Activated CD4-positive, alpha-beta memory T cell treated with anti-CD3 and anti-CD28 coated beads for 36 hours (primary cell): Measurements from ENCODE around the gene IPO8. TPM values are rescaled to one million over a fixed set of nuclear protein-coding genes. Genes with fewer than 3 reads are reported as not detected.
"Not testable (repeated sequence)": the region's sequence is repeated elsewhere in the genome, so short reads cannot be mapped to it uniquely, and the experiment has no call there.

ENCODE experiments used
- CTCF ChIA-PET: fragments of 350-600 bp; sonication (Branson Sonifier 250); formaldehyde crosslinking; loops from one replicate; lab custom pipeline; 2021; ENCODE audit warnings: antibody characterized with exemption, inconsistent platforms; lab: Charles Lee
- POLR2A ChIA-PET: fragments of 350-600 bp; sonication (Branson Sonifier 250); formaldehyde crosslinking; loops from one replicate; lab custom pipeline; 2021; ENCODE audit warnings: antibody characterized with exemption; lab: Charles Lee
- DNase-seq: peaks from one replicate; pipeline ENCODE4 v3.0.0-alpha.2; 2020
- H3K27ac Mint-ChIP-seq: one replicate; pipeline ENCODE4 v1.8.0; 2021; ENCODE audit warnings: mixed read lengths
- H3K27me3 Mint-ChIP-seq: one replicate; pipeline ENCODE4 v1.8.0; 2021; ENCODE audit warnings: mixed read lengths
- H3K36me3 Mint-ChIP-seq: one replicate; pipeline ENCODE4 v1.8.0; 2021; ENCODE audit warnings: mixed read lengths
- H3K4me1 Mint-ChIP-seq: one replicate; pipeline ENCODE4 v1.8.0; 2021; ENCODE audit warnings: low read depth, mixed read lengths
- H3K4me3 Mint-ChIP-seq: one replicate; pipeline ENCODE4 v1.8.0; 2021; ENCODE audit warnings: mild to moderate bottlenecking, mixed read lengths
- H3K9me3 Mint-ChIP-seq: one replicate; pipeline ENCODE4 v1.8.0; 2021; ENCODE audit warnings: mixed read lengths
- intact Hi-C: fragments of 100-400 bp; cut with micrococcal nuclease; formaldehyde crosslinking; loops from one replicate; pipeline ENCODE4 v1.15.1; 2023
- total RNA-seq, 2 experiments: library from RNA; stranded (reverse); gene quantifications; one replicate each; pipeline ENCODE4 v1.2.3, GENCODE V29; 2021

IPO8 gene
- total RNA-seq, 2 experiments from 2014 or later, result 39.2 to 41.3 TPM

- Mint-ChIP-seq H3K27me3 (no peaks in the 10 kb centered on the region), H3K4me1 (no peaks in the 10 kb centered on the region), H3K9me3 (peaks cover 19% of the 10 kb centered on the region), H3K36me3 (peaks cover 11% of the 10 kb centered on the region), H3K4me3 (no peak overlapping the region), H3K27ac (no peak overlapping the region)
- intact Hi-C loops, result no loop called here
- ChIA-PET POLR2A (no interaction called here), CTCF (no interaction called here)
- no peak for DNase-seq
These were observed 96.1 kb downstream of the IPO8 start for GRCh38 chr12:30599608-30600007.

- CTCF ChIA-PET, result no interaction called here
- POLR2A ChIA-PET, result no interaction called here
- H3K4me3 Mint-ChIP-seq, result no peak overlapping the region
- no peaks in the 10 kb centered on the region for H3K27me3 Mint-ChIP-seq
- H3K27ac Mint-ChIP-seq, result no peak overlapping the region
- no peaks in the 10 kb centered on the region for H3K4me1 Mint-ChIP-seq
- intact Hi-C loops, result no loop called here
- peaks cover 19% of the 10 kb centered on the region for H3K9me3 Mint-ChIP-seq
- no peak for DNase-seq
- H3K36me3 Mint-ChIP-seq, result peaks cover 11% of the 10 kb centered on the region
These were observed 96.8 kb downstream of the IPO8 start for GRCh38 chr12:30598889-30599288.

DNA sequence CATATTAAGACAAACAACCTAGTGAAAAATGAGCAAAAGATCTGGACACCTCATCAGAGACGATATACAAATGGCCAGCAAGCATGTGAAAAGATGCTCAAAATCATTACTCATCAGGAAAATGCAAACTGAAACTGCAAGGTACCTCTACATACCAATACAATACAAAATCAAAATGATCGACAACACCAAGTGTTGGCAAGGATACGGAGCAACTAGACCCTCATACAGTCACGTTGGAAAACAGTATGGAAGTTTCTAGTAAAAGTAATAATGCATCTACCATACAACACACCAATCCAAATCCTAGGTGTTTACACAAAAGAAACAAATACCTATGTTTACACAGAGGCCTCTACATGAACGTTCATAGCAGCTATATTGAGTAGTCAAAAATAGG is 99.9 kb downstream of the IPO8 start:
- intact Hi-C loops, result no loop called here
- H3K27ac Mint-ChIP-seq, result no peak overlapping the region
- CTCF ChIA-PET, result no interaction called here
- DNase-seq, result no peak
- H3K36me3 Mint-ChIP-seq, result peaks cover 3% of the 10 kb centered on the region
- POLR2A ChIA-PET, result no interaction called here
- H3K27me3 Mint-ChIP-seq, result no peaks in the 10 kb centered on the region
- H3K4me3 Mint-ChIP-seq, result no peak overlapping the region
- H3K9me3 Mint-ChIP-seq, result no peaks in the 10 kb centered on the region
- H3K4me1 Mint-ChIP-seq, result no peaks in the 10 kb centered on the region

DNA sequence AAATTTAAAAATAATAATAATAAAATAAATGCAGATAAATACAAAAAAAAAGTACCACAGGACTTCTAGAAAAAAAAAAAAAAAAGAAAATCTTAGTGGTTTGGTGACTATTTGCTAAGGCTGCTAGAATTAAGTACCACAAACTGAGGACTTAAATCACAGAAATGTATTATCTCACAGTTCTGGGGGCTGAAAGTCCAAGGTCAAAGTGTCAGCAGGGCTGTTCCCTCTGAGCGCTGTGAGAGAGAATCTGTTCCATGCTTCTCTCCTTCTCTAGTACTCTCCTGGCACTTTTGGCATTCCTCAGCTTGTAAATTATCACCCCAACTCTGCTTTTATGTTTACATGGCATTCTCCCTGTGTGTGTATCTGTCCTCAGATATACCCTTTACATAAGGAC is 101.2 kb downstream of the IPO8 start:
- Mint-ChIP-seq H3K9me3 (peaks cover 2% of the 10 kb centered on the region), H3K4me1 (no peaks in the 10 kb centered on the region), H3K27me3 (no peaks in the 10 kb centered on the region), H3K27ac (no peak overlapping the region), H3K36me3 (peaks cover 1% of the 10 kb centered on the region), H3K4me3 (no peak overlapping the region)
- POLR2A ChIA-PET, result no interaction called here
- intact Hi-C loops, result no loop called here
- CTCF ChIA-PET, result no interaction called here
- no peak for DNase-seq

DNA sequence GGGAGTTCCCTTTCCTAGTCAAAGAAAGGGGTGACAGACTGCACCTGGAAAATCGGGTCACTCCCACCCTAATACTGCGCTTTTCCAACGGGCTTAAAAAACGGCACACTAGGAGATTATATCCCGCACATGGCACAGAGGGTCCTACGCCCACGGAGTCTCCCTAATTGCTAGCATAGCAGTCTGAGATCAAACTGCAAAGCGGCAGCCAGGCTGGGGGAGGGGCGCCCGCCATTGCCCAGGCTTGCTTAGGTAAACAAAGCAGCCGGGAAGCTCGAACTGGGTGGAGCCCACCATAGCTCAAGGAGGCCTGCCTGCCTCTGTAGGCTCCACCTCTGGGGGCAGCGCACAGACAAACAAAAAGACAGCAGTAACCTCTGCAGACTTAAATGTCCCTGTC is 107.1 kb downstream of the IPO8 start:
- POLR2A ChIA-PET, H3K4me1 Mint-ChIP-seq, DNase-seq, H3K36me3 Mint-ChIP-seq, H3K27ac Mint-ChIP-seq, intact Hi-C loops, H3K9me3 Mint-ChIP-seq, CTCF ChIA-PET, H3K27me3 Mint-ChIP-seq, H3K4me3 Mint-ChIP-seq: not testable (repeated sequence)

- H3K36me3 Mint-ChIP-seq, result peaks cover 5% of the 10 kb centered on the region
- H3K27ac Mint-ChIP-seq, result no peak overlapping the region
- CTCF ChIA-PET, result no interaction called here
- H3K27me3 Mint-ChIP-seq, result no peaks in the 10 kb centered on the region
- H3K4me1 Mint-ChIP-seq, result no peaks in the 10 kb centered on the region
- DNase-seq, result no peak
- intact Hi-C loops, result no loop called here
- POLR2A ChIA-PET, result no interaction called here
- no peak overlapping the region for H3K4me3 Mint-ChIP-seq
- peaks cover 2% of the 10 kb centered on the region for H3K9me3 Mint-ChIP-seq
These were observed 107.9 kb downstream of the IPO8 start for GRCh38 chr12:30587782-30588181.

DNA sequence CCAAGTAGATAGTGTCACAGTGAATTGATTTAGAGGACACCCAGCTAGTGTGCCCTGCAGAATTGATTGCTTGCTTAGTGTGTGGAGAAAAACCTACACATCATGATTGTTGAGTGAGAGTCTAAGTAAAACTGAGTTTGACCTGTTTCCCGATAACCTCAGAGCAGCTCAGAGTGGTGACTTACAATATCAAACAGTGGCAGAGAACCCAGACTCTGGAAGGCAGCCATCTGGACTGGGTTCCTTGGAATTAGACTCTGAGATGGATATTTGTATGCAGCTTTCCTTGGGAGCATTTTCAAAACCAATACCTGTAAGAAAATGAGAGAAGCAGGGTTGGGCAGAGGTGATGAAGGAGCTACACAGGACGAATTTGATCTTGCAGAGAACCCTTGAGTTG is 109.8 kb downstream of the IPO8 start:
- CTCF ChIA-PET, result no interaction called here
- POLR2A ChIA-PET, result no interaction called here
- H3K36me3 Mint-ChIP-seq, result peaks cover 5% of the 10 kb centered on the region
- intact Hi-C loops, result no loop called here
- no peak overlapping the region for H3K4me3 Mint-ChIP-seq
- H3K27me3 Mint-ChIP-seq, result no peaks in the 10 kb centered on the region
- H3K27ac Mint-ChIP-seq, result no peak overlapping the region
- no peak for DNase-seq
- H3K9me3 Mint-ChIP-seq, result peaks cover 2% of the 10 kb centered on the region
- H3K4me1 Mint-ChIP-seq, result no peaks in the 10 kb centered on the region

GRCh38 chr12:30582943-30583342 is 112.7 kb downstream of the IPO8 start:
- DNase-seq, result no peak
- ChIA-PET CTCF (no interaction called here), POLR2A (no interaction called here)
- no peaks in the 10 kb centered on the region for H3K9me3 Mint-ChIP-seq
- H3K27ac Mint-ChIP-seq, result no peak overlapping the region
- H3K36me3 Mint-ChIP-seq, result no peaks in the 10 kb centered on the region
- no peak overlapping the region for H3K4me3 Mint-ChIP-seq
- H3K4me1 Mint-ChIP-seq, result no peaks in the 10 kb centered on the region
- H3K27me3 Mint-ChIP-seq, result no peaks in the 10 kb centered on the region
- intact Hi-C loops, result no loop called here

- Mint-ChIP-seq H3K4me3 (no peak overlapping the region), H3K36me3 (no peaks in the 10 kb centered on the region), H3K27me3 (no peaks in the 10 kb centered on the region), H3K4me1 (no peaks in the 10 kb centered on the region), H3K9me3 (no peaks in the 10 kb centered on the region), H3K27ac (no peak overlapping the region)
- ChIA-PET POLR2A (no interaction called here), CTCF (no interaction called here)
- intact Hi-C loops, result no loop called here
- no peak for DNase-seq
These were observed 115.3 kb downstream of the IPO8 start for GRCh38 chr12:30580344-30580743.

Other genes with a start within 250 kb of the IPO8 start
- gene CAPRIN2, start 59.1 kb upstream of the IPO8 start, total RNA-seq, result 10 to 100 TPM in 1 of 2 experiments, 1 to 10 TPM in 1; 10.0 to 11.5 TPM
- gene TSPAN11, start 230.9 kb upstream of the IPO8 start, total RNA-seq, result not detected